Measurements from ENCODE around the gene GFI1B. TPM values are rescaled to one million over a fixed set of nuclear protein-coding genes. Genes with fewer than 3 reads are reported as not detected.
"Not testable (repeated sequence)": the region's sequence is repeated elsewhere in the genome, so short reads cannot be mapped to it uniquely, and the experiment has no call there.

GFI1B gene
- total RNA-seq, 1 donor from 2014 or later, result 0.43 TPM

DNA sequence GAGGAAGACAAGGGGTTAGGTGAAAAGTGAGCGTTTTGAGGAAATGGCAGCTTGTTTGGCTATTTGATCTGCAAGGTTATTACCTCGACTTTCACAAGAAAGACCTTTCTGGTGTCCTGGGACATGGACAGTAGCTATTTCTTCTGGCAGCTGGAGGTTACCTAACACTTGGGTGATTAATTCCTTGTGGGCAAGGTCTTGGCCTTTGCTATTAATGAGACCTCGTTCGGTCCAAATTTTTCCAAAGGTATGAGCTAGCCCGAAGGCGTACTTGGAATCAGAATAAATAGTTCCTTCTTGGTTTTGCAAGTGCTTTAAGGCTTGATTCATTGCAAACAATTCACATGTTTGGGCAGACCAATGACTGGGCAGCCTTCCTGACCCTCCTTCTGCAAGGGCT is 57.2 kb downstream of the GFI1B start:
- ATAC-seq (no peak), DNase-seq (ENCODE audit: missing footprints) (no peak)
- intact Hi-C loops (cut with DNase I), result loop anchor here (5.0 to 10.0 kb wide), 3 partner anchors 67 to 439 kb away; partner anchors contain the start of genes SLC2A6, SURF1 and SURF2

DNA sequence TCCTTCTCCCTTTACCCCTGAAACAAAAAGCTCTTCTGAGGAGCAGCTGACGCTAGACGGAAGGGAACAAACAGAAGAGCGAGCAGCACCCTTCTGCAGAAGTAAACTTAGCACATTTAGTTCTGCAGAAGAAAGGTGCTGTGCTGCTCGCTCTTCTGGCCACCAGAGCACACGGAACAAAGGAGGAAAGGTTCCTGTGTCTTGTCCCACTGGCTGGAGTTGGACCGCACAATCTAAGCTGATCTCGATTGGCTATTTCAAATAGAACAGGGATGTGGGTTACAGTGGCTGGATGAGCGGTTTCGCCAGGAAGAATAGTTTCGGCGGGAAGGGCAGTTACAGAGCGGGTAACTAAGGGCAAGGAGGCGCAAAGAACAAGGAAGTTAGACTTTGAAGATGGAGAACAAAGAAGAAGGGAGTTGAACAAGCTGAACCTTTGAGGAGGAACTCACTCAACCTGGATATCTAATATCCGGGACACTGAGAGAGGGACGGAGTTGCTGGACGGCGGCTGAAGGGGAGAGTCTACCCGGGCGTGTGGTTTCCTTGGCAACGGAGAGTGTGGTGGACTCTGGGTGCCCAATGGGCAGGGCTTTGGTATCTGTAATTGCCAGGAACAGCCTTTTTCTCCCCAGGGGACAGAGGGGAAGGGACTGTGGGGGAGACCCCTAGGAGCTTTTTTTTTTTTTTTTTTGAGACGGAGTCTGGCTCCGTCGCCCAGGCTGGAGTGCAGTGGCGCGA is 59.5 kb downstream of the GFI1B start:
- ATAC-seq (no peak), DNase-seq (ENCODE audit: missing footprints) (no peak)
- intact Hi-C loops (cut with DNase I), result loop anchor here (5.0 to 10.0 kb wide), 3 partner anchors 64 to 437 kb away; partner anchors contain the start of genes SLC2A6, SURF1 and SURF2

DNA sequence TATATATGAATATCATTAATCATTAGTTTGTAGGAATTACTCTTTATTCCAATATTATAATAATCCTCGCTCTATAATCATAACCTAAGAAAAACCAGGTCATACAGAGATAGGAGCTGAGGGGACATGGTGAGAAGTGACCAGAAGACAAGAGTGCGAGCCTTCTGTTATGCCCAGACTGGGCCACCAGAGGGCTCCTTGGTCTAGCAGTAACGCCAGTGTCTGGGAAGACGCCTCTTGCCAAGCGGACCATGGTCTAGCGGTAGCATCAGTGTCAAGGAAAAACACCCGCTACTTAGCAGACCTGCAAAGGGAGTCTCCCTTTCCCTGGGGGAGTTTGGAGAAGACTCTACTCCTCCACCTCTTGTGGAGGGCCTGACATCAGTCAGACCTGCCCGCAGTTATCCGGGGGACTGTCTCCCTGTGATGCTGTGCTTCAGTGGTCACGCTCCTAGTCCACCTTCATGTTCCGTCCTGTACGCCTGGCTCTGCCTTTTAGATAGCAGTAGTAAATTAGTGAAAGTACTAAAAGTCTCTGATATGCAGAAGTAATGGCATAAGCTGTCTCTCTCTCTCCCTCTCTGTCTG is 62.5 kb downstream of the GFI1B start:
- ATAC-seq; intact Hi-C loops (cut with DNase I); DNase-seq (ENCODE audit: missing footprints): not testable (repeated sequence)

Small RNAs within 50 kb of the gene (microRNA-seq; reads per million reads assigned to microRNA genes)
- gene MIR548AW, result 1.1 reads per million

Other genes with a start within 250 kb of the GFI1B start
- not detected for gene AK8, start 100.4 kb upstream of the GFI1B start, total RNA-seq
- gene SPACA9, start 99.8 kb upstream of the GFI1B start, total RNA-seq, result 4.0 TPM
- 42.6 TPM for gene TSC1, start 34.1 kb upstream of the GFI1B start, total RNA-seq
- 58.0 TPM for gene GTF3C5, start 52.3 kb downstream of the GFI1B start, total RNA-seq
- 7.7 TPM for gene CEL, start 83.3 kb downstream of the GFI1B start, total RNA-seq
- gene RALGDS, start 142.5 kb downstream of the GFI1B start, total RNA-seq, result 33.7 TPM
- 8.2 TPM for gene GBGT1, start 185.2 kb downstream of the GFI1B start, total RNA-seq
- not detected for gene OBP2B, start 230.6 kb downstream of the GFI1B start, total RNA-seq